HCT116 (cell line): ENCODE measurements around the gene HIVEP1.

Experiments used
- CEBPB ChIP-seq: IDR thresholded peaks from 2 replicates; pipeline ENCODE4 v1.6.1; 2012; ENCODE audit warnings: low read depth
- EGR1 ChIP-seq: IDR thresholded peaks from 2 replicates; pipeline ENCODE4 v1.6.1; 2012; ENCODE audit warnings: low read depth
- EZH2 ChIP-seq: fragments of 200-600 bp; sonication (generic); IDR thresholded peaks from 2 replicates; pipeline ENCODE4 v1.6.1; 2017; ENCODE audit warnings: antibody characterized with exemption, mixed run types
- POLR2A ChIP-seq: IDR thresholded peaks from 2 replicates; pipeline ENCODE4 v1.7.0; 2011; ENCODE audit warnings: borderline replicate concordance; ENCODE audit not compliant: insufficient read depth, insufficient read length; ENCODE audit errors: extremely low read depth
- POLR2AphosphoS5 ChIP-seq: IDR thresholded peaks from 2 replicates; pipeline ENCODE4 v1.6.1; 2011; ENCODE audit warnings: mild to moderate bottlenecking, low read depth, low read length, moderate library complexity
- TF ChIP-seq, protein P1 (sequence below), 3 experiments: fragments of 200-600 bp in 1 of 3; sonication (generic) in 1 of 3; IDR thresholded peaks in 2 of 3; conservative IDR thresholded peaks in 1 of 3; 2 replicates each; pipeline ENCODE4 v1.5.1; 2012 to 2017; ENCODE audit warnings: low read depth in 2 of 3, low read length in 2 of 3, antibody characterized with exemption in 1 of 3, borderline replicate concordance in 1 of 3, control low read depth in 1 of 3, mild to moderate bottlenecking in 1 of 3, mixed read lengths in 1 of 3, mixed run types in 1 of 3, moderate library complexity in 1 of 3; ENCODE audit not compliant: insufficient read depth in 1 of 3

DNA sequence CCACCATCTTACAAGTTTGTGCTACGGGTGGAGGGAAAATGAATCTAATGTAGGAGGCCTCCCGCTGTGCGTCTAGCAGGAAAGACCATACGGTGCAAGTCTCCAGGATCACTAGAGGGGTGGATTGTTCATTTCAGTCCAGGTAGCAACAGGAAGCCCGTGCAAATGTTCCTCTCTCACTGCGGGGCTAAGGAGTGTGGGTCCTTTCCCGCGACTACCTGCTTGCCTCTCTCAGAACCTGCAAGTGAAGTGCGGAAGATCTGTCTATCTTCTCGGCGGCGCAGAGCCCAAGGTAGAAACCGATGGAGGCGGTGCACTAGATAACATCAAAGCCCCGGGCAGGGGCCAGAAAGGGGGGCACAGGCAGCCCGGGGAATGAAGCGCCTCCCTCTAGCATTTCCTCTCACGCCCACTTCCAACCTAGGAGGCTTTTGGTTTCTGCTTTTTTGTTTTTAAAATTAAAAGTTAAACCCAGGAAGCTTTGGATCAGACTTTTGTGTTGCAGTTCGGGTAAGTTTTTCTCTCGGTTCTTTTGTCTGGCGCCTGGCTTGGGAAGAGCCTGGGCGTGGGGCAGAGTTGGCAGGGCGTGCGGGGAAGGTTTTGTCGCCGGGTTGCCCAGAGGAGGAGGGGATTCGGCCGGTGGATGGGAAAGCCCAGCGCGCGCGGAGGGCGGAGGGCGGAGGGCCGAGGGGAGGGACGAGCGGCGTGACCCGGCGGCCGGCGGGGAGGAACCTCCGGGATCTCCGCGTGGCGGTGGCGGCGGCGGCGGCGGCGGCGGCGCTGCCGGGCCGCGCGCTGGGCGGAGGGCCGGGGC, 3.5 kb upstream of the HIVEP1 start:
- TF ChIP-seq, protein P1, sequence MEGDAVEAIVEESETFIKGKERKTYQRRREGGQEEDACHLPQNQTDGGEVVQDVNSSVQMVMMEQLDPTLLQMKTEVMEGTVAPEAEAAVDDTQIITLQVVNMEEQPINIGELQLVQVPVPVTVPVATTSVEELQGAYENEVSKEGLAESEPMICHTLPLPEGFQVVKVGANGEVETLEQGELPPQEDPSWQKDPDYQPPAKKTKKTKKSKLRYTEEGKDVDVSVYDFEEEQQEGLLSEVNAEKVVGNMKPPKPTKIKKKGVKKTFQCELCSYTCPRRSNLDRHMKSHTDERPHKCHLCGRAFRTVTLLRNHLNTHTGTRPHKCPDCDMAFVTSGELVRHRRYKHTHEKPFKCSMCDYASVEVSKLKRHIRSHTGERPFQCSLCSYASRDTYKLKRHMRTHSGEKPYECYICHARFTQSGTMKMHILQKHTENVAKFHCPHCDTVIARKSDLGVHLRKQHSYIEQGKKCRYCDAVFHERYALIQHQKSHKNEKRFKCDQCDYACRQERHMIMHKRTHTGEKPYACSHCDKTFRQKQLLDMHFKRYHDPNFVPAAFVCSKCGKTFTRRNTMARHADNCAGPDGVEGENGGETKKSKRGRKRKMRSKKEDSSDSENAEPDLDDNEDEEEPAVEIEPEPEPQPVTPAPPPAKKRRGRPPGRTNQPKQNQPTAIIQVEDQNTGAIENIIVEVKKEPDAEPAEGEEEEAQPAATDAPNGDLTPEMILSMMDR (IDR thresholded peaks at IDR 0.05 in 2 of 3, conservative IDR thresholded peaks at IDR 0.05 in 1 of 3; ENCODE audit: borderline replicate concordance in 1 of 3, insufficient read depth in 1 of 3, low read depth in 2 of 3, low read length in 2 of 3): no peak
- TF ChIP-seq POLR2A: no peak
- 0 out of 2 replicates have a peak, but pooled peaks have one; percentile 44 for TF ChIP-seq EGR1
- TF ChIP-seq EZH2: no peak
- no peak for TF ChIP-seq CEBPB
- peak; percentile 66; the same call in 1 of the 2 replicates for TF ChIP-seq POLR2AphosphoS5
